Skeletal muscle satellite cell (primary cell): ENCODE measurements around the gene VARS1. TPM values are rescaled to one million over a fixed set of nuclear protein-coding genes. Genes with fewer than 3 reads are reported as not detected.
"Not testable (repeated sequence)": the region's sequence is repeated elsewhere in the genome, so short reads cannot be mapped to it uniquely, and the experiment has no call there.

Experiments used
- H3K27me3 ChIP-seq: 2 replicates; pipeline ENCODE4 v1.7.0; 2013; ENCODE audit warnings: low read length; ENCODE audit not compliant: control insufficient read depth, insufficient read depth
- H3K36me3 ChIP-seq: 2 replicates; pipeline ENCODE4 v1.7.0; 2013; ENCODE audit warnings: mild to moderate bottlenecking, control low read depth, low read length; ENCODE audit not compliant: insufficient read depth
- H3K4me1 ChIP-seq: 2 replicates; pipeline ENCODE4 v1.7.0; 2013; ENCODE audit warnings: low read length; ENCODE audit not compliant: control insufficient read depth, insufficient read depth
- H3K4me2 ChIP-seq: 2 replicates; pipeline ENCODE4 v1.7.0; 2013; ENCODE audit warnings: mild to moderate bottlenecking, low read length
- H3K4me3 ChIP-seq: 2 replicates; pipeline ENCODE4 v1.7.0; 2013; ENCODE audit warnings: low read length
- H3K9ac ChIP-seq: 2 replicates; pipeline ENCODE4 v1.7.0; 2013; ENCODE audit warnings: mild to moderate bottlenecking, low read depth, low read length, moderate library complexity
- H3K9me3 ChIP-seq: replicated peaks from 2 replicates; pipeline ENCODE4 v1.7.0; 2013; ENCODE audit warnings: mild to moderate bottlenecking, control low read depth, low read length
- total RNA-seq: library from RNA; depleted of rRNA; stranded (reverse); fragments of >200 nt; gene quantifications from 2 replicates; pipeline ENCODE4 v1.2.3, GENCODE V29; 2012; rRNA removed

The VARS1 gene
- total RNA-seq = 94.8 and 116 TPM in 2 replicates

DNA sequence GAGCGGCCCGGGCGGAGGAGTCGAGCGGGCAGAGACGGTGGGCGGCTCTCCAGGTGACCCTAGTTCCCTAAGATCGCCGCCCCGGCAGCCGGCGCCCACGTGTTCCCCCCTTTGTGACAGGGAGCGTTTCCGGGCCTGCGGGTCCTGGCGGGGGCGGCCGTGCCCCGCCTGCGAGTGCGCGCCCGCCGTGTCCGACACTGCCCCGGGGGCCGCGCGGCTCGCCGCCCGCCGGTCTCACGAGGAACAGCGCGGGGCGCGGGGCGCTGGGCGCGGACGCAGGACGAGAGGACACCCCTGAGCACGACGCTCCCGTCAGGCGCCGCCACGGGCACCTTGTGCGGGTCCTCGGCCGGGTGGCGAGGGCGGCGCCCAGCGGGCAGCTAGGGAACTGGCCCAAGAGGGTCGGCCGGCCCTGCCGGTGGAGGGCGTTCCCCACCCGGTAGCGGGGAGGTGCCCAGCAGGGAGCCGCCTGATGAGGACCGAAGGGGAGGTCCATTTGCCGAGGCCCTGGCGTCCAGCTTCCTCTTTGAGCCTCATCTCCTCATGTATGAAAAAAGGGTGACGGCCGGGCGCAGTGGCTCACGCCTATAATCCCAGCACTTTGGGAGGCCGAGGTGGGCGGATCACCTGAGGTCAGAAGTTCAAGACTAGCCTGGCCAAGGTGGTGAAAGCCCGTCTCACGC lies at the start of gene VARS1:
Gene VARS1 (minus strand): TSS at position 137 of the 683 bp plus-strand sequence. CDS start 535 bp downstream, outside the sequence.
- Histone ChIP-seq H3K4me3 (peak within 1 kb of the TSS; percentile 85), H3K27me3 (no peaks in the 10 kb centered on the region), H3K36me3 (peaks cover 21% of the 10 kb centered on the region), H3K4me1 (peaks cover 23% of the 10 kb centered on the region), H3K4me2 (peak within 1 kb of the TSS; percentile 84), H3K9ac (peak within 1 kb of the TSS; percentile 95), H3K9me3 (no peaks in the 10 kb centered on the region)

DNA sequence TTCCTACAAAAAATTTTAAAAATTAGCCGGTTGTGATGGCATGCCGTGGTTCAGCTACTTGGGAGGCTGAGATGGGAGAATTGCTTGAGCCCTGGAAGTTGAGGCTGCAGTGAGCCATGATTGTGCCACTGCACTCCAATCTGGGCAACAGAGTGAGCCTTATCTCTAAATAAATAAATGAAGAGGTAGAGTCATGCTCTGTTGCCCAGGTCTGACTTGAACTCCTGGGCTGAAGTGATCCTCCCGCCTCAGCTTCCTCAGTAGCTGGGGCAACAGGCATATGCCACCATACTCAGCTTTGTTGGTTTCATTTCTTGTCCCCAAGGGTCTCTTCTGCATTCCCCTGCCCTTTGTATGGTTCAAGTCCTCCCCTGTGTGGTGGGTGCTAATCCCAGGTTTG lies 49.0 kb upstream of the VARS1 start:
- no peak overlapping the region for H3K4me2 ChIP-seq
- no peak overlapping the region for H3K4me3 ChIP-seq
- H3K36me3 ChIP-seq = peaks cover 16% of the 10 kb centered on the region

DNA sequence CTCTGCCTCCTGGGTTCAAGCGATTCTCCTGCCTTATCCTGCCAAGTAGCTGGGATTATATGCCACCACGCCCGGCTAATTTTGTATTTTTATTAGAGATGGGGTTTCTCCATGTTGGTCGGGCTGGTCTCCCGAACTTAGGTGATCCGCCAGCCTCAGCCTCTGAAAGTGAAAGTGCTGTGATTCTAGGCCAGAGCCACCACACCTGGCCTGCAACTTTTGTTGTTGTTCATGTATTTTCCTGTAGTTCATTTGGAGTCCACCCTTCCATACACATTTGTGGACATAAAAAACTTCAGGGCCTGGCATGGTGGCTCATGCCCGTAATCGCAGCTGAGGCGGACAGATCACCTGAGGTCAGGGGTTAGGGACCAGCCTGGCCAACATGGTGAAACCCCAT lies 46.5 kb upstream of the VARS1 start:
- H3K4me2 ChIP-seq = no peak overlapping the region
- peaks cover 41% of the 10 kb centered on the region for H3K36me3 ChIP-seq
- peaks cover 11% of the 10 kb centered on the region for H3K4me1 ChIP-seq
- no peaks in the 10 kb centered on the region for H3K27me3 ChIP-seq
- H3K9ac ChIP-seq = no peak overlapping the region
- H3K9me3 ChIP-seq = no peaks in the 10 kb centered on the region
- no peak overlapping the region for H3K4me3 ChIP-seq

More for the DNA sequence above, 49.0 kb upstream of the VARS1 start:
- Histone ChIP-seq H3K9me3 (no peaks in the 10 kb centered on the region), H3K27me3 (no peaks in the 10 kb centered on the region), H3K4me1 (no peaks in the 10 kb centered on the region), H3K9ac (no peak overlapping the region)

DNA sequence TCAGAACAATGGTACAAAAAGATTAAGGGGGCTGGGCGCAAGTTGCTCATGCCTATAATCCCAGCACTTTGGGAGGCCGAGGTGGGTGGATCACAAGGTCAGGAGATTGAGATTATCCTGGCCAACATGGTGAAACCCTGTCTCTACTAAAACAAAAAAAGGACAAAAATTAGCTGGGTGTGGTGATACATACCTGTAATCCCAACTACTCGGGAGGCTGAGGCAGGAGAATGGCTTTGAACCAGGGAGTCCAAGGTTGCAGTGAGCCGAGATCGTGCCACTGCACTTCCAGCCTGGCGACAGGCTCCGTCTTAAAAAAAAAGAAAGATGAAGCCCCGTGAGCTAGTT lies 44.2 kb upstream of the VARS1 start:
- not testable (repeated sequence) for H3K4me3 ChIP-seq, H3K4me2 ChIP-seq, H3K9me3 ChIP-seq, H3K27me3 ChIP-seq, H3K9ac ChIP-seq
- peaks cover 18% of the 10 kb centered on the region for H3K4me1 ChIP-seq
- H3K36me3 ChIP-seq = peaks cover 52% of the 10 kb centered on the region

DNA sequence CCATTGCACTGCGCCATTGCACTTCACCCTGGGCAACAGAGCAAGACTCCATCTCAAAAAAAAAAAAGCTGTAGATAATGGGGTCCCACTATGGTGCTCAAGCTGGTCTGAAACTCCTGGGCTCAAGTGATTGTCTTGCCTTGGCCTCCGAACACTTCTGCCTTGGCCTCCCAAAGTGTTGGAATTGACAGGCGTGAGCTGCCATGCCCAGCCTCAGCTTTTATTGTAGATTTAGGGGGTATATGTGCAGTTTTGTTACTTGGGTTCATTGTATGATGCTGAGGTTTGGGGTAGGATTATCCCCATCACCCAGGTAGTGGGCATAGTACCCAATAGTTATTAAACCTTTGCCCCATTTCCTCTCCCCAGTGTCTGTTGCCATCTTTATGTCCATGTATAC lies 43.4 kb upstream of the VARS1 start:
- Histone ChIP-seq H3K4me3 (no peak overlapping the region), H3K27me3 (no peaks in the 10 kb centered on the region), H3K36me3 (peaks cover 52% of the 10 kb centered on the region), H3K4me1 (peaks cover 22% of the 10 kb centered on the region), H3K9ac (no peak overlapping the region), H3K9me3 (no peaks in the 10 kb centered on the region), H3K4me2 (peak overlapping the region; percentile 95)

DNA sequence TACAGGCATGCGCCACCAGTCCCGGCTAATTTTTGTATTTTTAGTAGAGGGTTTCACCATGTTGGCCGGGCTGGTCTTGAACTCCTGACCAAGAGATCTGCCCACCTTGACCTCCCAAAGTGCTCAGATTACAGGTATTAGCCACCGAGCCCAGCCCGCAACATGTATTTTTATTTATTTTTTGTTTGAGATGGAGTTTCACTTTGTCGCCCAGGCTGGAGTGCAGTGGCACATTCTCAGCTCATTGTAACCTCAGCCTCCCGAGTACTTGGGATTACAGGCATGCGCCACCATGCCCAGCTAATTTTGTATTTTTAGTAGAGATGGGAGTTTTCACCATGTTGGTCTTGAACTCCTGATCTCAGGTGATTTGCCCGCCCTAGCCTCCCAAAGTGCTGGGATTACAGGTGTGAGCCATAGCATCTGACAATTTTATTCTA lies 42.6 kb upstream of the VARS1 start:
- H3K4me1 ChIP-seq = peaks cover 25% of the 10 kb centered on the region
- peak overlapping the region; percentile 95 for H3K4me2 ChIP-seq
- not testable (repeated sequence) for H3K9me3 ChIP-seq, H3K27me3 ChIP-seq
- peak overlapping the region; percentile 99 for H3K9ac ChIP-seq
- peak overlapping the region; percentile 97 for H3K4me3 ChIP-seq
- H3K36me3 ChIP-seq = peaks cover 52% of the 10 kb centered on the region

DNA sequence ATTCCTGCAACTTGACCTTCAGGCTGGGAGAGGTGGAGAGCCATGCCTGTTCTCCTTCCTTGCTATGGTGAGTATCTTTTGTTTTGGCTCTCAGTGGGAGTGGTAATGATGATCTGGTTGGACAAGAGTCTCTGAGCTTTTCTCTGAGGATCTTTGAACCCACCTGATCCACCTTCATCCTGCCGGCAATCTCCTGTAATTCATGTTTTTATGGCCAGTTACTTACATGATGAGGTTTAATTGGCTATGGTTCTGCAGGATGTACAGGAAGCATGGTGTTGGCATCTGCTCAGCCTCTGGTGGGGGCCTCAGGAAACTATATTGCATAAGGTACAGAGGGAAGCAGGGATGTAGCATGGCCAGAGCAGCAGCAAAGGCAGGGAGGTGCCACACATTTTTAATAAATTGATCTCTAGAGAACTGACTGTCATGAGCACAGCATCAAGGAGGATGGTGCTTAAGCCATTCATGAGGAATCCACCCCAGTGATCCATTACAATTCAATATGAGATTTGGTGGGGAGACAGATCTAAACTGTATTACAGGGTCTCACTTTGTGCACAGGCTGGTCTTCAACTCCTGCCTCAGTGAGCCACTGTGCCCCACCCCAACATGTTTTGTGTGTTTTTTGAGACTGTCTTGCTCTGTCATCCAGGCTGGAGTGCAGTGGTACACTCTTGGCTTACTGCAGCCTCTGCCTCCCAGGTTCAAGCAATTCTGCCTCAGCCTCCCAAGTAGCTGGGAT lies 42.0 kb upstream of the VARS1 start:
- H3K4me1 ChIP-seq = peaks cover 25% of the 10 kb centered on the region
- peak overlapping the region; percentile 95 for H3K4me2 ChIP-seq
- no peaks in the 10 kb centered on the region for H3K9me3 ChIP-seq
- H3K36me3 ChIP-seq = peaks cover 52% of the 10 kb centered on the region
- H3K4me3 ChIP-seq = peak overlapping the region; percentile 97
- H3K27me3 ChIP-seq = no peaks in the 10 kb centered on the region
- peak overlapping the region; percentile 99 for H3K9ac ChIP-seq

DNA sequence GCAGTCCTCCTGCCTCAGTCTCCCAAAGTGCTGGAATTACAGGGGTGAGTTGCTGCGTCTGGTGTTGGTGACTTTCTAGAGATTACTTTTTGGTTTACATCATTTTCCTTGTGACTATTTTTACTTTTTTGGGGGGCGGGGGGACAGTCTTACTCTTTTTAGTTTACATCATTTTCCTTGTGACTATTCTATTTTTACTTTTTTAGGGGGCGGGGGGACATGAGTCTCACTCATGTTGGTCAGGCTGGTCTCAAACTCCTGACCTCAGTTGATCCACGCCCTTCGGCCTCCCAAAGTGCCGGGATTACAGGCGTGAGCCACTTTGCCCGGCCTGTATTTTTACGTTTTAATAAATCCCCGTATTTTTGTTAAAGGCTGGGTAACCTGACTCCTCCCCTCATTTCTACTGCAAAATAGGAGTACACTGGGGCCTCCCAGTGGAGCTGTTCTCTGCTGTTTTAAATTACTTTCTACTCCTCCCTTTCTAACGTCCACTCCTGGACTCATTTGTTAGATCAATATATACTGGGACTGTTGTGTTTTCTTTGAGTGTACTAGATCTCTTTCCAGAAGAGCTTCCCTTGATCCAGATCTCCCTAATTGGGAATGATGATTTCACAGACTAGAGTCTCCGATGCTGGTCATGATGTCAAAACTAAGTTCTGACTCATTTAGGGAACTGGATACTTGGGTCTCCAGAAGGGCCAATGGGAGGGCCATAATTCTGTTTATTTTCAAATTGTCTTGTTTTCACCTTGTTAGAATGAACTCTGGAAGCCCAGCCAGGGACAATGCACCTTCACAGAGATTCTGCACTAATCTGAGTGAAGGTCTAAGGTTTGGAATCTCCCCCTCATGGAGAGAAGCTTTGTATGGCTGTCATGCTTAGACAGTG lies 41.2 kb upstream of the VARS1 start:
- no peaks in the 10 kb centered on the region for H3K27me3 ChIP-seq
- H3K9ac ChIP-seq = peak overlapping the region; percentile 99
- H3K9me3 ChIP-seq = no peaks in the 10 kb centered on the region
- peaks cover 25% of the 10 kb centered on the region for H3K4me1 ChIP-seq
- peaks cover 52% of the 10 kb centered on the region for H3K36me3 ChIP-seq
- peak overlapping the region; percentile 95 for H3K4me2 ChIP-seq
- H3K4me3 ChIP-seq = peak overlapping the region; percentile 97

DNA sequence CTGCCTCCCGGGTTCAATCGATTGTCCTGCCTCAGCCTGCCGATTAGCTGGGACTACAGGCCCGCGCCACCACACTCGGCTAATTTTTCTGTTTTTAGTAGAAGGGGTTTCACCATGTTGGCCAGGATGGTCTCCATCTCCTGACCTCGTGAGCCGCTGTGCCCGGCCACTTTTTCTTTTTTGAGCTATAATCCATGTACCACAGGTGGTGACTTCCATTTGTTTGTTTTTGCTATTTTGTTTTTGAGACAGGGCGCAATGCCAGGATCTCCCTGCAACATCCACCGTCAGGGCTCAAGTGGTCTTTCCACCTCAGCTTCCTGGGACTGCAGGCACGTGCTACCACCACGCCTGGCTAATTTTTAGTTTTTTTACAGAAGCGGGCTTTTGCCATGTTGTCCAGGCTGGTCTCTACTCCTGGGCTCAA lies 40.5 kb upstream of the VARS1 start:
- peak overlapping the region; percentile 99 for H3K9ac ChIP-seq
- H3K36me3 ChIP-seq = peaks cover 51% of the 10 kb centered on the region
- peak overlapping the region; percentile 95 for H3K4me2 ChIP-seq
- no peaks in the 10 kb centered on the region for H3K9me3 ChIP-seq
- peak overlapping the region; percentile 97 for H3K4me3 ChIP-seq
- H3K4me1 ChIP-seq = peaks cover 31% of the 10 kb centered on the region
- H3K27me3 ChIP-seq = no peaks in the 10 kb centered on the region

DNA sequence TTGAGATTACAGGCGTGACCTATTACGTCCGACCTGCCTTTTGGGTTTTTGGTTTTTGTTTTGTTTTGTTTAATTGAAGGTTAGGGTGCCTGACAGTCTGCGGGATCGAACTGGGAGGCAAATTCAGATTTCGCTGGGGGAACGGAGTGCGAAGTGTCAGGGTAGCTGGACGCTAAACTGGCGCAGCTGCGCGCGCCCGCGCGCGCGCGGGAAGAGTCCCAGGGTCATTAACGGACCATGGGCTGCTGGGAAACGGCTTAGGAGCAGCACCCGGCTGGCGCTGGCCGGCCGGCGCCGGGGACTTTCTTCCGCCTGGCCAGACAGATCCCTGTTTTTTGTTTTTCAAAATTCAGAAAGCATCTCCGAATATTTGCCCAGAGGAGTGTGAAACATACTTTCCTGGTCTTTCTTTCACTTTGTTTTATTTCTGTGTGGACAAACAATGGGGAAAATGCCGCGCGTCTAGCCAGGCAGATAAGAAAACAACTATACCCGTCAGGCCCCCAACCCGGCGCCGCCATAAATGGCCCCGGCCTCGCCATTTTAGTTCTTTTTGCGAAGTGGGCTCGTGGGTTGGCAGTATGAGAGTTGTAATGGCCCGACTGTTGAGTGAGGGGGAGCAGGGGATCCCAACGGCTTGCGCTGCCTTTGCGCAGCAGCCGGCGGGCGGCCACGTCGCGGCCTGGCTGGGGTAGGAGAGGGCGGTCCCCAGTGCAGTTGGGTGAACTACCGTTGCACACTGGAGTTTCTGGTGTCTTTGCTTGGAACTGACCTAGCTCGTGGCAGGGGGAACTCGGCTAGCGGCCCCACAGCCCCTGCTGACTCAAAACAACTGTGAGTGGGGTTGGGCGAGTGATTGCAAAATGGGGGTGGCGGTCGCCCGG lies 39.1 kb upstream of the VARS1 start:
- H3K9ac ChIP-seq = peak overlapping the region; percentile 99
- no peaks in the 10 kb centered on the region for H3K27me3 ChIP-seq
- H3K36me3 ChIP-seq = peaks cover 37% of the 10 kb centered on the region
- peaks cover 34% of the 10 kb centered on the region for H3K4me1 ChIP-seq
- no peaks in the 10 kb centered on the region for H3K9me3 ChIP-seq
- H3K4me3 ChIP-seq = peak overlapping the region; percentile 97
- peak overlapping the region; percentile 95 for H3K4me2 ChIP-seq
